Measurements from ENCODE around the gene ZNF827.
A peak's percentile ranks its signal among the peaks of the same experiment; 100 is the strongest.

Gene ZNF827

DNA sequence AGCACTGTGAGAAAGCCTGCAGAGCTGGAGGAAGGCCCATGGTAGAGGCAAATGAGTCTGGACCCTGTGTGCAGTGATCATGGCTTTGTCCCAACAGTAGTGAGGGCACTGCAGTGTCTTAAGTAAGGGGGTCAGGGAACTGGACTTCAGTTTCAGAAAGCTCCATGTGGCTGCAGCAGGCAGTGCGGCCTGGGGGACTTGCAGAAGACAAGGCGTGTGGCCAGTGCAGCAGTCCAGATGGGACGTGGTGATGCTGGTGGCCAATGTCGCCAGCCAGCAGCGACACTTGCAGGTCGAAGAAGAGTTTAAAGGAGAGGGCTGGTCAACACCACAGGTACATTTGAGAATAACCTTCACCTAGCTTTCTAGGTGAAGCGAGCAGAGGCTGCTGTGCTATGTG lies 113.4 kb downstream of the ZNF827 start:
- DNase-seq (ENCODE audit: low spot score), result no peak

DNA sequence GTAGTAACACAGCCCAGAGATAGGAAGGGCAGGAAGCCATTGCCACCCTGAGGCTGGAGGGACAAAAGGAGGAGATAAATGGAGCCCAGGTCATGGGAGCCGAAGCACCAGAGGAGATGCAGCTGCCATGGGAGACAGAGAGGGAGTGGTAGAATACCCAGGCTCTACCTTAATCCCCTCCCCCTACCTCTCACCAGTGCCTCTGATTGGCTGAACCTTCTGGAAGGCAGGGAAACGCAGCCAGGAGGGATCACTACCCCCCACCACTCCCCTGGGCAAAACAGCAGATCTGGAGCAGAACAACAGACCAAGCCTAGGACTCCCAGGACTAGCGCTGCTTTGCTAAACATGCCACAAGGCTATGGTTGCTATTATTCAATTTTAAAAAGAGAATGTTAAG lies 114.2 kb downstream of the ZNF827 start:
- no peak for DNase-seq (ENCODE audit: low spot score)

DNA sequence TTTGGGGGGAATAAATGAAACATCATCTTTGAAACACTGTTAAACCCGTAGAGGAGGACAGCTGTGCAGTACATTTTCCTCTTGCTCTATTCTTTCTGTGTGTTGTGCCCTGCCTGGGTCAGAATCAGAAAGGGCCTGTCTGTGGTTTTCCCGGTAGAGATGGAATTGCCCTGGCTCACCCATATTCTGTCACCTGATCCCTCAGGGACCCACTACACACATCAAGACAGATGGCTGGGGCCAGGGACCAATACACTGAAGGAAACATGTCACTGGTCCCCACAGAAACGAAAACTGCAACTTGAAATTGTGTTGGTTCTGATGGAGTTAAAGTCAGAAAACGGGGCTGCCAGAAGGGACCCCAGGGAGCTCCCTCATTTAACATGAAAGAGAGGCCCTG lies 114.9 kb downstream of the ZNF827 start:
- DNase-seq (ENCODE audit: low spot score), result no peak

DNA sequence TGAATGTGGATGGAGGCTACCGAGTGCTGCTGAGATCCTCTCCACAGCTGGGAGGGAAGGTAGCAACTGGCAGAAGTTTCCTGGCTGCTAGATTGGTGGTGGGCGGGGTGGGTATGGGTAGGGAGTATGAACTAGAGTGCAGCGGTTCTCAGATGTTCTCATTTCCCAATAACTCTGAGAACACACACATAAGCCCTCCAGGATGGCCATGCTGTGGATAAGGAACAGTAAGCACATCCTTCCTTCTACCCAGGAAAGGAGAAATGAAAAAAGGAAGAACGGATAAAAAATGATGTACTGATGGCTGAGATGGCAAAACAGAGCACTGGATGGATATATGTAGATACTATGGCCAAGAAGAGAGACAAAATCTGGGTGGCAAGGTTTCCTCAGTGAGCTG lies 116.0 kb downstream of the ZNF827 start:
- no peak for DNase-seq (ENCODE audit: low spot score)

DNA sequence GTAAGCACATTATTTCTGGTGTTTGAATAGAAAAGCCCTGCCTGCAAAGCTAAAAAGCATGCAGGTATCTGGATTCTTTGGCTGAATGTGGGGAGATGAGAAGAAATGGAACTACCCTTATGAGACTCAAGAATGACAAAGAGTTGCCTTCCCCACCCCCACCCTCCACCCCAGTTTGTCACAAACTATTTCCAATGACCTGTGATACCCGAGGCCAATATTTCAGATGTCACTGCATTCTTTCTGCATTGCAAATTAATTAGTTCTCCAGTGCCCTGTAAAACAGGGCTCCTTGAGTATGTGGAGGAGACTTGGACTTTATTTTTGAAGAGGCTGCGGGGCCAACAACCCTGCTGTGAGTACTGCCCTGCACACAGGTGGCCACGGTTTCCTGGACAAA lies 116.4 kb downstream of the ZNF827 start:
- no peak for DNase-seq (ENCODE audit: low spot score)

DNA sequence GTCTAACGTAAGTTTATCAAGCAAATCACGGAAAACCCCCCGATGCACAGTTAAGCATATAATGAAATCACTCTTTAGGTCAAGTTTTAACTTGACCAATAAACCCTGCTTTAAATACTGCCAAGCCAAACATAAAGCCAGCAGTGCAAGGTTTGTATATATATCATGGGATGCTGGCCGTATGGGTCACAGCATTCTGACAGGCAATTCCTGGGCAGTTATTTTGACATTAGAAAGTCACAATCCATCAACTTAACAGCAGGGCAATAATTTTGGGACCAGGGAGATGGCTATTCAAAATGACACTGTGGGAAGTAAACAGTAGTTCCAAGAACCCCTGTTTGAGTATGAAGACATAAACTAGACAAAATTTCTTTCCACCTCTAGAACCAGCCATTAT lies 116.9 kb downstream of the ZNF827 start:
- no peak for DNase-seq (ENCODE audit: low spot score)

DNA sequence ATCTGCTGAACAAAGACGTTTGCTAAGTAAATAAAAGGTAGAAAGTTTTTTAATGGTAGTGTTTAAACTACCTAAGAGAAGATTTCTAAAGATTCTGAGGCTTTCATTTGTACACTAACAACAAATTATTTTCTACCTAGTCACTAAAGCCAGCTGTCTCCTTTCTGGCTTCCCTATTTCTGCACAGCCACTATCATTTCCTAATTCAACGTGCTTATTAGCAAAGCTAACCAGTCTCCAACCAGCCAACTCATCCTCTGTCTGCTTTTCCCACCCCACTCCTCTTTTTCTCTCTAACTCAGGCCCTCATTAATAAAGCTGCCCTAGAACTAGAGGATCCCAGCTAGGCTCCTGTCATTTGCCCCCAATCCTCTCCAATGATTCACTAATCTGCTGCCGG lies 118.2 kb downstream of the ZNF827 start:
- no peak for DNase-seq (ENCODE audit: low spot score)

DNA sequence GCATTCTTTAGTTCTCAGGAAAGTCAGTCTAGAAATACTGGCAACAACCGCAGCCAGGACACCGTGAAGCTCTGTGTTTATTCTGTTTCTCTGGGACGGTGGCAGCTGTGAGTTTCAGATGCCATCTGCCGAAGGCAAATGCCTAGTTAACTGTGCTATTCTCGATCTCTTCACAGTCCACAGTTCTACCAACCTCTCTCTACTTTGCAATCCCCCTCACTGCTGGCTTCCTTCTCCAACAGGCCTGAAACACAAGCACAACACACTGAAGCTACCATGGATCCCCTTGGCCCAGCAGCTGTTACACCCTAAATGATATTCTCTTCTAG lies 118.8 kb downstream of the ZNF827 start:
- no peak for DNase-seq (ENCODE audit: low spot score)

DNA sequence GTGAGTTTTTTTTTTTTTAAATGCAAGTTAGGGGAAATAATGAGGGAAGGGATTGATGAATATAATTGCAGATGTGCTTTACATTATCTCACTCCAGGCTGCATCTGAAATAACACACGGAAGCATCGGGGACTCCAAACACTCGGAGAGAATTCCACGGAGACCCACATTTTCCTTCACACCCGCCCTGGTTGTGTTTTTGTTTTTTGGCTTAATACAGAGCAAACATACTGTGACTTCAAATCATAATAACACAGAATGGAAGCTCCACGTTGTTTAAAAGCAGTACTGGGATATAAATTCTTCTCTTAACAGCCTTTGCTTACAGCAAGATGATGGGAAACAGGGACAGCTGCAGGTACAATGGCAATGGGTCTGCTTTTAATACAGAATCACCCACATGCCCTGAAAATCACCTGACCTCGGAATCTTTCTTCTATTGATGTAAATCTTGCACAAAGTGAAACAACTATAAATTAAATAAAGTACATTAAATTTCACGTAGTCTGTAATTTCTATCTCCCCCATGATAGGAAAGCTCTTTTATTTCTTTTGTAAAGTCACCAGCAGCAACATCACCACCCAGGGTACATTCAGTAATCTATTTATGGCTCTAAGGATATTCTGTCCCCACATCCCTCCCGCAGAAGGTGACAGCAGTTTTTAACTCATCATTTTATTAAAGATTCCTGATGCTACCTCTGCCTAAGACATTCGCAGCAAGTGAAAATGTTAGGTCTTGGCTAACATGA lies 119.3 kb downstream of the ZNF827 start:
- DNase-seq (ENCODE audit: low spot score), result no peak

DNA sequence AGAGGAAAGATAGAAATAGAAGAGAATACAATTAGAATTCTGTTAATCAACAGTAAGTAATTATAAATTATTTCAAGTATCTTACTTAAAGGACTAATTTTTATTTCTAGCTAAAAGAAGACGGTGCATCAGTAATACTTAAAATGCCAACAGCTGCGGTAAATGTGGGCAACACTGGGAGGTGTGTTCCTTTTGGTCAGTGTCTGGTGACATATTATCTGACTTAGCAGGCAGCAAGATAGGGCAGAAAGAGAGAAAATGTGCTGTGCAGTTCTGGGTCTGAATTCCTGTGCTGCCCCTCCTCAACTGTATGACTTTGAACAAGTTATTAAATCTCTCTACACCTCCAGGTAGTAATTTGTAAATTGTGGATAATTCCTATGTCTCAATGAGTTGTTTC lies 120.6 kb downstream of the ZNF827 start:
- no peak for DNase-seq (ENCODE audit: low spot score)

DNA sequence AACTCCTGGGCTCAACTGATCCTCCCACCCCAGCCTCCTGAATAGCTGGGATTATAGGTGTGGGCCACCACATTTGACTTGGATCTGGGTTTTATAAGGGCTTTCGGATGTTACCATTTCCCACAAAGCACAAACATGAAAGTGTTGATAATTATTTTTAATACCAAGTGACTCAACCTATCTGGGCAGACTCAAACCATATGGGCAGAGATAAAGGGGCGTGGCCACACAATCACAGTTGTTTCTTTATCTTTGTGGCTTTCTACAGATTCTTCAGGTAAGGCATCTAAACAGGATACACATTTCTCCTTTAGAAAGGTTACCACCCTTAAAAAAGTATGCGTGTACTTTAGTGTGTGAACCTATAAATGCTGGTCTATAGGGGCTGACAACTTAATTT lies 122.5 kb downstream of the ZNF827 start:
- no peak for DNase-seq (ENCODE audit: low spot score)

DNA sequence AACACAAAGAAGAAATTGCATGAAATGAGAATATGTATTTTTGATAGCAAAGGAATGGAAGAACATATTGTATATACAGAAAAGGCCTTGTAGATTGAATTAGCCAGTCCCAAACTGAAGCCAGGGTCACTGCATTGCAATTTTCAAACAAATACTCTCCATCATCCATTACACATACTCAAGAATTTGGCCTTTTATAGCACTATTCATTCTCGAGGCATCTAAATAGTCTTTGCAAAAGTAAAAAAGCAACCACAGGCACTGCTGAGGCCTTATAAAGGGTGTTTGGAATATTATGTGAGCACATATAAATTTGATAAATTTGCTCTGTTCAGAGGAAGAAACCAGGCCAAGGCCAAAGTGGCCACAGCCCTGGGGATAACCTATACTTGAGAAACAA lies 123.0 kb downstream of the ZNF827 start:
- peak; percentile 20 for DNase-seq (ENCODE audit: low spot score)

DNA sequence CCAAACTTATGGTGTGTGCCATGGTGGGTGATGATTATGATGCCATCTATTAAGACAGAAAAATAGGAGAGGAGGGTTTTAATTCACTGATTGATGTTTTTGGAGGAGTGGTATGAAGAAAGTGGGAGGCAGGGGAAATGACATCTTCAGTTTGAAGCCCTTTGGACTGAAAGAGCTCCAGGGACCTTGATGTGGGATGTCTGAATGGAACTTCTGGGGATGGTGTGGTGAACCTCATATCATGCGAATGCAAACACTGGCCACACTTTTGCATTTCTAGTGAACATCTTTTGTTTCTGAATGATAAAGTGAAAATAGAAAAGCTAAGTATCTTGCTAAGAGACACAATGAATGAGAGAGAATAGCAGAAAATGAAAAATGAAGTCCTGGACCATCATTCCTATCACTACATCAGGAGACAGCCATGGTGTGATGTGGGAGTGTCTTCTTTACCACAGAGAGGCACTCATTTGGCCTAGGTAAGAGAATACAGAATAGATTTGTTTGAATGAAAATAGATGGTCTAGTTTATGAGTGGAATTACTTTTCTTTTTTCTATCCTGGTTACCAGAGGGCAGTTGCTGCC lies 123.5 kb downstream of the ZNF827 start:
- no peak for DNase-seq (ENCODE audit: low spot score)

DNA sequence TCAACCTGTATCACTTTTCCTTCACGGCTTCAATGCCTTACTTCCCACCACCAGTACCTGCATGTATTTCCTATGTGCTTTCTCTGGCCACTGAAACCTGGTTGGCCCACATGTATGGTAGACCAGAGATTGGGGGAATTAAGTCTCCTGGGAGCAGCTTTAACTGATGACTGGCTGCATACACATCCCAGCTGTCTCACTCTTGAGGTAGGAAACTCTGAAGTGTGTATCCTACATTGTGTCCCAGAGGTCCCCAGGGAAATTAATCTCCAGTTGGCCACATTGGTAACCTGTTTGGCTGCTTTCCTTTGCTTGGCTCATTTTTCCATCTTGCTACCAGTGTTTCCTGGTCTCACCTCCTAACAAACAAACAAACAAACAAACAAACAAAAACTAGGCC lies 124.4 kb downstream of the ZNF827 start:
- no peak for DNase-seq (ENCODE audit: low spot score)

DNA sequence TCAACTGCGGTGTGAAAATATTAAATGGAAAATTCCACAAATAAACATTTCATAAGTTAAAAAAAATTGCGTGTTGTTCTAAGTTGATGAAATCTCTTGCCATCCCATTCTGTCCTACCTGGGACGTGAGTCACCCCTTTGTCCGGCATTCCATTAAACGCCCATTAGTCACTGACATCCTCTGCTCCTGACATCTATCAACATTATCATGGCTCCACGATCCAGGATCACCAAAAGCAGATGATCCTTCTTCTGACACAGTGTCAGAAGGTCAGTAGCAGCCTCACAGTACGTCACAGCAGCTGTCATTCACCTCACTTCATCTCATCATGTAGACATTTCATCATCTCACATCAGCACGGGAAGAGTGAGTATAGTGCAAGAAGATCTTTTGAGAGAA lies 125.7 kb downstream of the ZNF827 start:
- no peak for DNase-seq (ENCODE audit: low spot score)

DNA sequence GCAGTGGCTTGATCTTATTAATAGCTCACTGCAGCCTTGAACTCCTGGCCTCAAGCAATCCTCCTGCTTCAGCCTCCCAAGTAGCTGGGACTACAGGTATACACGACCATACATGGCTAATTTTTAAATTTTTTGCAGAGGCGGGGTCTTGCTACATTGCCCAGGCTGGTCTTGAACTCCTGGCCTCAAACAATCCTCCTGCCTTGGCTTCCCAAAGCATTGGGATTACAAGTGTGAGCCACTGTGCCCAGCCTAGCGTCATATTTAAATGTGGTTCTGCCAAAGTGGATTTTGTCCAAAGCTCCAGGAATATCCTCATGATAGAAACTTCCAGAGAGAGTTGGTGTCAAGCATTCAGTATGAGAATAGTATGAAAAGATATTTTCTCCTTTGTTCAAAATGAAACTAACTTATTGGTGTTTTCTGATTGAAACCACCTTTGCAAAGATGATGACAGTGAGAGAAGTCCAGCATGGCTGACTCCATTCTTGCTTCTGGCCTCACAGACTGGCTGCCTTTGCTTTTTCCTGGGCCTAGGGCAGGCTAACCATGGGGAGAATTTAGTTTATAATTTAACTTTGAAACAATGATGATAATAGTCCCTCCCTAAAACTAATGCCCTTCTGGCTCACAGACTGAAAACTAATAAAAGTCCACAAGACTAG lies 129.6 kb downstream of the ZNF827 start:
- no peak for DNase-seq (ENCODE audit: low spot score)

DNA sequence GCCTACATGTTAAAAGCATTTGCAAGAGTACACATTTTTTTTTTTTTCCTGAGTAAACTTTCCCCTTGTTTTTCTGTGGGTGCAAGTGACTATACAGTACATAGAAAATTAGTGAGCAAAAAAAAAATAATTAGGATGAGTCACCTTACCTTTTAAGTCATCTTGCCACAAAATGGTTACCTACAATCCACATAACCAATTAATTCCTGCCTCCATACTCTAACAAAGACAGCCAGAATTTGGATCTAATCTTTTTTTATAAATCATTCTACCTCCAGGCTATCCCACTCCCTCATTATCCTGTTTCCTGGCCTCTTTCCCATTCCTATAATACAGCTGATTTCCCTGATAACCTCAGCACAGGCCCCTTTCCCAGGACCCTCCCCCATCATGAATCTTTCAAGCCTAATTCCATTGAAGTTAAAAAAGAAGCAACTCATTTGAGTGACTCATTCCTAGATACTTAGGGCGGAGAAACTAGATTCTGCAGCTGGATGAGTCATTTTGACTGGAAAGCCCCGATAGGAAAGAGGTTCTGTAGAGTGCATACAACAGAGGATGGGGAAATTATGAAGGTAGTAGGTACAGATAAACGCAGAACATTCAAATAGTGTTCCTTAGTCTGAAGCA lies 130.5 kb downstream of the ZNF827 start:
- peak; percentile 84 for DNase-seq (ENCODE audit: low spot score)

DNA sequence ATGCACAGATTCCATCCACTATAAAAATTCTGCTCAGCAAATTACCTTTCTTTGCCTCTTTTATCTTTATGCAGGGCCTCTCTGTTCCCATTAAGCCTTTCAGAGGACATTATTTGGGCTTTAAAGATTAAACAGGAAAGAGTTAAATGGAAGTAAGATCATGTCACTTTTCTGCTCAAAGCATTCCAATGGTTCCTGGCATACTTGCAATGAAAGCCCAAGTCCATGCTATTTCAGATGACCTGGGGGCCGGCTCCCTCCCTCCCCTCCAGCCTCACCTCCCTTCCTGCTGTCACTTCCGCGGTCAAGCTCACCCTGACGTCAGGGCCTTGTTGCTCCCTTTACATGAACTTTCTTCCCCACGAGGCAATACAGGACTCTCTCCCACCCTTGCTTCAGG lies 133.1 kb downstream of the ZNF827 start:
- DNase-seq (ENCODE audit: low spot score), result no peak

DNA sequence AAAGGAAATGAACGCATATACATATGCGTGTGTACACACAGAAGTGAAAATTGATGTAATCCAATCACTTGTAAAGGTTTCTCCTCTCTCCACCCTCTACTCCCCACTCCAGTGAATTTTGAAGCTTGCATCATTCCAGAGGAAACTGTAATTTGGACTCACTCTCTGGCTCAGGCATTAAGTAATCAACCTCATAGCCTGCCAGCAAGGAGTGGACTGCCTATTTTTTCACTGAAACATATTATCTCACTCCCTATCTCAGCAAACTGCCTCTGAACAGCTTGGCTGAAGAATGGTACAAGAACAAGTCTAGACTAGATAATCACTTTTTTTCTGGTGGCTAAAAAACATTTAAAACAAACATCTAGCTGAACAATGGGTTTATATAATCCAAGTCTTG lies 134.5 kb downstream of the ZNF827 start:
- DNase-seq (ENCODE audit: low spot score), result peak; percentile 79

DNA sequence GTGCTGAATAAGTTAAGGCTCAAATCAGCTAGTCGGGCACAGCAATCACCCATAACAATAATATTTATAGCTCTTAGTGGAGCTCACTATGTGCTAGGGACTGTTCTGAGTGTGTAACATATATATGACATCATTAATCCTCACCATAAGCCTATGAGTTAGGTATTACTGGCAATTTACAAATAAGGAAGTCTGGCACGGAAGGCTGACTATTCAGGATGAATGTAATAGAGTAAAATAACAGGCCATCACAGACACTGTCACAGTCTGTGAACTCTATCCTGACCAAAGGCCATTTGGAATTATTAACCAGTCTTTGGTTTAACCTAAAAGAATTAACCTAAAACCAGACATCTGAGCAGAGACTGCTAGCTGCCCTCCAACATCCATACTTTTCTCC lies 139.4 kb downstream of the ZNF827 start:
- no peak for DNase-seq (ENCODE audit: low spot score)

DNA sequence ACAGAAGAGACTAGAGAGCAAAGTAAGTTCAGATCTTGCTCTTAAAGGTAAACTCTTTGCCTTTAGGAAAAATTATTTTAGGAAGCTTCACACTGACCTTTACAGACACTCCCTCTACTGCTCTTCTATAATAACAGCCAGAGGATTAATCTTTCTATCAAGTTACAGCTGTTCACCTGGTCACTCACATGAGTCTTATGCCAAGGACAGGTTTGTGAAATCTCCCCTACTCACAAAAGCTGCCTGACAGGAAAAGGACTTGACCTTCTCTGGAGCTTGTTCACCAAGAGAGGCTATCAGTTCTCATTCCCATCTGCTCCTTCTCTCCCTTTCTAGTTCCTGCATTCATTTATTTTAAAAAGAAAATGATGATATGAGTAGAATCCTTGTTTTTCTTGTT lies 141.3 kb downstream of the ZNF827 start:
- no peak for DNase-seq (ENCODE audit: low spot score)

DNA sequence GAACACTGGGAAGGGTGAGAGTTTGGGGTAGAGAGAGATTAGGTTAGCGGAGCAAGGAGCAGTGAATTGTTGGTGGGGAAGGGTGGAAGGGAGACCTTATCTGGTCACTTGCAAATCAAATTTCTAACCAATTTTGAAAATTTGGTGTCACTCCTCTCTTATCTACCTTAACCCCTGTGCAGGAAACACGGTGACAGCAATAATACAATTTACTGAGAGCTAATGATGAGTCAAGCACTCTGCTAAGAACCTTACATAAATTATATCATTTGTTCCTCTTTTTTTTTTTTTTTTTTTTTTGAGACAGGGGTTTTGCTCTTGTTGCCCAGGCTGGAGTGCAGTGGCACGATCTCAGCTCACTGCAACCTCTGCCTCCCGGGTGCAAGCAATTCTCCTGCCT lies 142.3 kb downstream of the ZNF827 start:
- no peak for DNase-seq (ENCODE audit: low spot score)

DNA sequence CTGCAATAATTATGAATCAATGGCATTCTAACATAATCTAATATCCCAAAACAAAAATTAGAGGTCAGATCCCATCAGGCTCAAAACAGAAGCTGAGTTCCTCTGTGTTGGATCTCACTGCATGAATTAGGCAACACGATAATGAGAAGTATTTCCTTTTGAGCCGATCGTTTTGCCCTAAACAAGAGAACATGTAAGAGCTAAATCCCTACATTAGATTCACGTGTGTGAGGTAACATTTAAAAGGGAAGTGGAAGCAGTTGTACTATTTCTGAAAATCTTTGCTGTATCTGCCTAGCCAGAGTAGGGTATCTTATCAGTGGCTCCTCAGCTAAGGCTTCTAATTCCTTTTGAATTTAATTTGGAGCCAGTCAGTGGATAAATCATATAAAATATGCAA lies 143.1 kb downstream of the ZNF827 start:
- DNase-seq (ENCODE audit: low spot score), result no peak
